Measurements from ENCODE around the gene RAPGEF3. TPM values are rescaled to one million over a fixed set of nuclear protein-coding genes. Genes with fewer than 3 reads are reported as not detected.

RAPGEF3 gene
- total and polyA plus RNA-seq, 2 of the 13 experiments (the other 11 are each of a cell fraction or from before 2014, with no cell fraction given): 0.07 TPM

GRCh38 chr12:47787596-47788319, 29.1 kb upstream of the RAPGEF3 start:
- Histone ChIP-seq H3K27ac (ENCODE audit: extremely low read length, insufficient read depth, low read length) (no peak overlapping the region), H3K79me2 (ENCODE audit: insufficient read depth, low read length) (no peaks in the 10 kb centered on the region), H3K27me3 (ENCODE audit: control insufficient read depth in 1 of 2, insufficient read depth in 2 of 2, low read length in 2 of 2) (no peaks in the 10 kb centered on the region), H3K9ac (ENCODE audit: insufficient read depth, low read depth, low read length) (no peak overlapping the region), H3K4me1 (ENCODE audit: insufficient read depth, low read length) (no peaks in the 10 kb centered on the region), H3K4me3 (replicated peaks in 1 of 3; ENCODE audit: insufficient read depth in 1 of 3, low read depth in 2 of 3, low read length in 3 of 3) (no peak overlapping the region), H2AFZ (ENCODE audit: low read length) (no peak overlapping the region), H3K36me3 (replicated peaks in 1 of 2; ENCODE audit: control insufficient read depth in 1 of 2, insufficient read depth in 2 of 2, low read length in 2 of 2) (peaks cover 12 to 13% of the 10 kb centered on the region in 2 experiments; a peak in 3 of 5 replicates), H4K20me1 (ENCODE audit: insufficient read depth, low read length) (no peaks in the 10 kb centered on the region), H3K4me2 (ENCODE audit: low read depth, low read length) (no peak overlapping the region), H3K9me3 (ENCODE audit: low read length) (no peaks in the 10 kb centered on the region)
- ATAC-seq (no peak), FAIRE-seq (no peak), DNase-seq (ENCODE audit: low spot score) (no peak)
- BruUV-seq (replicated peaks): no TSS peak
- ChIA-PET CTCF (ENCODE audit: low intra/inter-chr PET ratio, low total read pairs) (no interaction called here), POLR2A (no interaction called here)
- intact Hi-C loops (cut with micrococcal nuclease; ENCODE audit: unreplicated experiment) (no loop called here), in situ Hi-C loops (cut with HindIII; ENCODE audit: extremely low pct_ligation_motif_present, low pct_unique_long_range_greater_than_20kb) (loop anchor here (5.0 kb wide), 1 partner anchor 50 kb away; no protein-coding TSS in a partner anchor)
- TF ChIP-seq ZNF33A (CRISPR knock-in tag; IDR thresholded peaks at IDR 0.05; ENCODE audit: borderline replicate concordance): no peak
- peak; percentile 91 for TF ChIP-seq ZNF768 (CRISPR knock-in tag; IDR thresholded peaks at IDR 0.05)
- TF ChIP-seq TBL1XR1 (IDR thresholded peaks at IDR 0.05; ENCODE audit: borderline replicate concordance, low read length, partially characterized antibody): no peak
- TF ChIP-seq ERF (CRISPR knock-in tag; IDR thresholded peaks at IDR 0.05): no peak
- TF ChIP-seq, protein P1, sequence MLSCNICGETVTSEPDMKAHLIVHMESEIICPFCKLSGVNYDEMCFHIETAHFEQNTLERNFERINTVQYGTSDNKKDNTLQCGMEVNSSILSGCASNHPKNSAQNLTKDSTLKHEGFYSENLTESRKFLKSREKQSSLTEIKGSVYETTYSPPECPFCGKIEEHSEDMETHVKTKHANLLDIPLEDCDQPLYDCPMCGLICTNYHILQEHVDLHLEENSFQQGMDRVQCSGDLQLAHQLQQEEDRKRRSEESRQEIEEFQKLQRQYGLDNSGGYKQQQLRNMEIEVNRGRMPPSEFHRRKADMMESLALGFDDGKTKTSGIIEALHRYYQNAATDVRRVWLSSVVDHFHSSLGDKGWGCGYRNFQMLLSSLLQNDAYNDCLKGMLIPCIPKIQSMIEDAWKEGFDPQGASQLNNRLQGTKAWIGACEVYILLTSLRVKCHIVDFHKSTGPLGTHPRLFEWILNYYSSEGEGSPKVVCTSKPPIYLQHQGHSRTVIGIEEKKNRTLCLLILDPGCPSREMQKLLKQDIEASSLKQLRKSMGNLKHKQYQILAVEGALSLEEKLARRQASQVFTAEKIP (CRISPR knock-in tag; IDR thresholded peaks at IDR 0.05; ENCODE audit: borderline replicate concordance): no peak
- TF ChIP-seq, protein P2, sequence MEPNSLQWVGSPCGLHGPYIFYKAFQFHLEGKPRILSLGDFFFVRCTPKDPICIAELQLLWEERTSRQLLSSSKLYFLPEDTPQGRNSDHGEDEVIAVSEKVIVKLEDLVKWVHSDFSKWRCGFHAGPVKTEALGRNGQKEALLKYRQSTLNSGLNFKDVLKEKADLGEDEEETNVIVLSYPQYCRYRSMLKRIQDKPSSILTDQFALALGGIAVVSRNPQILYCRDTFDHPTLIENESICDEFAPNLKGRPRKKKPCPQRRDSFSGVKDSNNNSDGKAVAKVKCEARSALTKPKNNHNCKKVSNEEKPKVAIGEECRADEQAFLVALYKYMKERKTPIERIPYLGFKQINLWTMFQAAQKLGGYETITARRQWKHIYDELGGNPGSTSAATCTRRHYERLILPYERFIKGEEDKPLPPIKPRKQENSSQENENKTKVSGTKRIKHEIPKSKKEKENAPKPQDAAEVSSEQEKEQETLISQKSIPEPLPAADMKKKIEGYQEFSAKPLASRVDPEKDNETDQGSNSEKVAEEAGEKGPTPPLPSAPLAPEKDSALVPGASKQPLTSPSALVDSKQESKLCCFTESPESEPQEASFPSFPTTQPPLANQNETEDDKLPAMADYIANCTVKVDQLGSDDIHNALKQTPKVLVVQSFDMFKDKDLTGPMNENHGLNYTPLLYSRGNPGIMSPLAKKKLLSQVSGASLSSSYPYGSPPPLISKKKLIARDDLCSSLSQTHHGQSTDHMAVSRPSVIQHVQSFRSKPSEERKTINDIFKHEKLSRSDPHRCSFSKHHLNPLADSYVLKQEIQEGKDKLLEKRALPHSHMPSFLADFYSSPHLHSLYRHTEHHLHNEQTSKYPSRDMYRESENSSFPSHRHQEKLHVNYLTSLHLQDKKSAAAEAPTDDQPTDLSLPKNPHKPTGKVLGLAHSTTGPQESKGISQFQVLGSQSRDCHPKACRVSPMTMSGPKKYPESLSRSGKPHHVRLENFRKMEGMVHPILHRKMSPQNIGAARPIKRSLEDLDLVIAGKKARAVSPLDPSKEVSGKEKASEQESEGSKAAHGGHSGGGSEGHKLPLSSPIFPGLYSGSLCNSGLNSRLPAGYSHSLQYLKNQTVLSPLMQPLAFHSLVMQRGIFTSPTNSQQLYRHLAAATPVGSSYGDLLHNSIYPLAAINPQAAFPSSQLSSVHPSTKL (CRISPR knock-in tag; IDR thresholded peaks at IDR 0.05): no peak
- WGBS (ENCODE audit: low lambda C conversion rate): 83% methylated on average over 13 of the region's 14 CpGs
